Adrenal gland (tissue), 5 donors: ENCODE results near the gene GATA5.

Experiments used
- CTCF ChIP-seq, 6 experiments: fragments of 450-650 bp in 4 of 6; fragments of 200-600 bp in 2 of 6; sonication (generic) in 1 of 6; IDR thresholded peaks; 1 replicate in 5 of 6; 2 replicates in 1 of 6; pipeline versions ENCODE4 v1.5.1 to v1.8.0; 2016 to 2021; ENCODE audit warnings: antibody characterized with exemption in 6 of 6, mild to moderate bottlenecking in 2 of 6, moderate library complexity in 1 of 6
- POLR2A ChIP-seq, 2 donors: fragments of 450-650 bp; IDR thresholded peaks; one replicate each; pipeline ENCODE4 v1.6.1; 2017; ENCODE audit warnings: antibody characterized with exemption in 2 of 2, mild to moderate bottlenecking in 2 of 2, moderate library complexity in 1 of 2
- donor health status: DM: no; HTN: no; CAD: no.

- TF ChIP-seq CTCF (IDR thresholded peaks at IDR 0.05) (no peak), POLR2A (IDR thresholded peaks at IDR 0.05) (no peak)
Measured at GRCh38 chr20:62425281-62426058, 50.3 kb downstream of the GATA5 start.
